SK-N-MC (cell line): ENCODE results near the gene ART4.

Experiments used
- EZH2 ChIP-seq: fragments of 200-600 bp; sonication (generic); IDR thresholded peaks from one replicate; pipeline ENCODE4 v1.6.1; 2017; ENCODE audit warnings: antibody characterized with exemption
- POLR2AphosphoS5 ChIP-seq: IDR thresholded peaks from 2 replicates; pipeline ENCODE4 v1.6.1; 2012; ENCODE audit warnings: mild to moderate bottlenecking, low read depth, low read length, borderline replicate concordance

DNA sequence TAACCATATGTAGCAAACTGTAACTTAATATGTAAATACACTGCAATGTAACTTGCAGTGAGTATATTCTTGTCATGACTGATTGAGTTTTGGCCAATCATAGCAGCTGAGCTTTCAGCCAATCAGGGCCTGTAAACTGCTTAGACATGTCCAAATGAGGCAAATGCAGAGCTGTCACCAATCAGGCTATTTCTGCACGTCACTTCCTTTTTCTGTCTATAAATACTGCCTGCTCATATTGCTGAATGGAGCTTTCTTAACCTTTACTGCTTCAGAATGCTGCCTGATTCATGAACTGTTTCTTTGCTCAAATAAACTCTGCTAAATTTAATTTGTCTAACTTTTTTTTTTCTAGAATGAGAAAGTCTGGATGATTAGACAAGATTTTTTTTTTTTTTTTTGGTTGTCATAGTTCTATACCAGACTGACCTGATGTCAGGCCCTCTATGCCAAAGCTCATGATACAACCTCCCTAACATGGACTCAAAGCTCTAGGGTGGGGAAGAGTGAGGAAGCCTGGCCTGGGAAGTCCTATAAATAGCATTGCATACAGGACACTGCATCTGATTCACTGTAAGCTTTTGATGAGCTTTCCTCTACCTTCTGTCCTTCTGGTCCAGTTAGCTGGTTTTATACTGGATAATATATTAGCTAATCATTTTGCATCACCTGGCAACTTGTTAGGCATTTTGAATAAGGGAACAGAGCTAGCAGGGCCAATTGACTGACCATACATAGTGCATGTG is 30.3 kb upstream of the ART4 start:
- no peak for TF ChIP-seq EZH2
- no peak for TF ChIP-seq POLR2AphosphoS5
